ENCODE measurements around the gene LEUTX. TPM values are rescaled to one million over a fixed set of nuclear protein-coding genes. Genes with fewer than 3 reads are reported as not detected.

LEUTX gene
- total RNA-seq, 2 donors from 2014 or later, result not detected

- H3K4me3 ChIP-seq, result no peak overlapping the region
- DNase-seq, result no peak
- no peak overlapping the region for H3K27ac ChIP-seq
- intact Hi-C loops (cut with DNase I), result no loop called here
- no peak overlapping the region for H3K9ac ChIP-seq (ENCODE audit: low read depth in 2 of 2, low read length in 2 of 2)
- no peaks in the 10 kb centered on the region for H3K4me1 ChIP-seq
- no peaks in the 10 kb centered on the region for H3K9me3 ChIP-seq
- no peaks in the 10 kb centered on the region for H3K36me3 ChIP-seq
- no peak for TF ChIP-seq CTCF (IDR thresholded peaks at IDR 0.05)
- no peaks in the 10 kb centered on the region for H3K27me3 ChIP-seq
These were observed 42.6 kb upstream of the LEUTX start for GRCh38 chr19:39736088-39736487.

- H3K36me3 ChIP-seq, result no peaks in the 10 kb centered on the region
- no peak overlapping the region for H3K4me3 ChIP-seq
- no peak for TF ChIP-seq CTCF (IDR thresholded peaks at IDR 0.05)
- H3K4me1 ChIP-seq, result no peaks in the 10 kb centered on the region
- H3K9me3 ChIP-seq, result no peaks in the 10 kb centered on the region
- no peaks in the 10 kb centered on the region for H3K27me3 ChIP-seq
- intact Hi-C loops (cut with DNase I), result no loop called here
- H3K27ac ChIP-seq, result no peak overlapping the region
- no peak overlapping the region for H3K9ac ChIP-seq (ENCODE audit: low read depth in 2 of 2, low read length in 2 of 2)
- no peak for DNase-seq
These were observed 41.3 kb upstream of the LEUTX start for GRCh38 chr19:39737351-39737750.

GRCh38 chr19:39737891-39738290 lies 40.8 kb upstream of the LEUTX start, which contains the start of gene CLC:
Gene CLC (minus strand): TSS chr19:39738029. CDS start chr19:39737952, 77 bp downstream.
- Histone ChIP-seq H3K27me3 (no peaks in the 10 kb centered on the region), H3K4me1 (no peaks in the 10 kb centered on the region), H3K27ac (no peak within 1 kb of the TSS), H3K36me3 (no peaks in the 10 kb centered on the region), H3K4me3 (no peak within 1 kb of the TSS), H3K9me3 (no peaks in the 10 kb centered on the region), H3K9ac (ENCODE audit: low read depth in 2 of 2, low read length in 2 of 2) (no peak within 1 kb of the TSS)
- DNase-seq, result no peak
- no peak for TF ChIP-seq CTCF (IDR thresholded peaks at IDR 0.05)
- intact Hi-C loops (cut with DNase I), result no loop called here

- intact Hi-C loops (cut with DNase I), result no loop called here
- Histone ChIP-seq H3K4me1 (no peaks in the 10 kb centered on the region), H3K4me3 (no peak overlapping the region), H3K27ac (no peak overlapping the region), H3K9ac (ENCODE audit: low read depth in 2 of 2, low read length in 2 of 2) (no peak overlapping the region), H3K27me3 (no peaks in the 10 kb centered on the region), H3K9me3 (no peaks in the 10 kb centered on the region), H3K36me3 (no peaks in the 10 kb centered on the region)
- TF ChIP-seq CTCF (IDR thresholded peaks at IDR 0.05), result no peak
- no peak for DNase-seq
These were observed 39.8 kb upstream of the LEUTX start for GRCh38 chr19:39738814-39739213.

- H3K4me1 ChIP-seq, result no peaks in the 10 kb centered on the region
- H3K9ac ChIP-seq (ENCODE audit: low read depth in 2 of 2, low read length in 2 of 2), result no peak overlapping the region
- no peaks in the 10 kb centered on the region for H3K9me3 ChIP-seq
- no peak for DNase-seq
- H3K27ac ChIP-seq, result no peak overlapping the region
- no peak for TF ChIP-seq CTCF (IDR thresholded peaks at IDR 0.05)
- no peak overlapping the region for H3K4me3 ChIP-seq
- no peaks in the 10 kb centered on the region for H3K27me3 ChIP-seq
- intact Hi-C loops (cut with DNase I), result no loop called here
- H3K36me3 ChIP-seq, result no peaks in the 10 kb centered on the region
These were observed 38.3 kb upstream of the LEUTX start for GRCh38 chr19:39740395-39740794.

- DNase-seq, result no peak
- Histone ChIP-seq H3K4me3 (no peak overlapping the region), H3K27me3 (no peaks in the 10 kb centered on the region), H3K9me3 (no peaks in the 10 kb centered on the region), H3K4me1 (no peaks in the 10 kb centered on the region), H3K9ac (ENCODE audit: low read depth in 2 of 2, low read length in 2 of 2) (no peak overlapping the region), H3K27ac (no peak overlapping the region), H3K36me3 (no peaks in the 10 kb centered on the region)
- intact Hi-C loops (cut with DNase I), result no loop called here
- TF ChIP-seq CTCF (IDR thresholded peaks at IDR 0.05), result no peak
These were observed 33.0 kb upstream of the LEUTX start for GRCh38 chr19:39745643-39746042.

All from colonic mucosa (tissue), 4 donors.